Loucy (cell line): ENCODE data around the gene CDK6.

ENCODE experiments used
- H2AFZ ChIP-seq: fragments of 200-600 bp; sonication (generic); 2 replicates; pipeline ENCODE4 v1.6.0; 2016; ENCODE audit warnings: antibody characterized with exemption, mild to moderate bottlenecking, low read length, moderate library complexity
- H3F3A ChIP-seq: fragments of 200-600 bp; 2 replicates; pipeline ENCODE4 v1.6.0; 2016; ENCODE audit warnings: antibody characterized with exemption, low read depth, mild to moderate bottlenecking
- H3K27me3 ChIP-seq: fragments of 200-600 bp; sonication (generic); 2 replicates; pipeline ENCODE4 v1.6.1; 2014; ENCODE audit warnings: low read length, mild to moderate bottlenecking; ENCODE audit not compliant: insufficient read depth, poor library complexity, severe bottlenecking
- H3K36me3 ChIP-seq: fragments of 200-600 bp; sonication (generic); 2 replicates; pipeline ENCODE4 v1.6.1; 2016; ENCODE audit warnings: low read length; ENCODE audit not compliant: insufficient read depth
- H3K4me1 ChIP-seq: fragments of 200-600 bp; sonication (generic); 2 replicates; pipeline ENCODE4 v1.5.1; 2014; ENCODE audit warnings: low read length, mild to moderate bottlenecking; ENCODE audit not compliant: insufficient read depth, poor library complexity, severe bottlenecking
- H3K4me2 ChIP-seq: fragments of 200-600 bp; sonication (generic); 2 replicates; pipeline ENCODE4 v1.6.0; 2014; ENCODE audit warnings: antibody characterized with exemption, low read length, low read depth, mild to moderate bottlenecking; ENCODE audit not compliant: poor library complexity, severe bottlenecking
- H3K4me3 ChIP-seq: fragments of 200-600 bp; sonication (generic); 2 replicates; pipeline ENCODE4 v1.5.1; 2014; ENCODE audit warnings: low read length, mild to moderate bottlenecking, mixed read lengths; ENCODE audit not compliant: poor library complexity, severe bottlenecking
- H3K79me2 ChIP-seq: fragments of 200-600 bp; sonication (generic); 2 replicates; pipeline ENCODE4 v1.6.1; 2014; ENCODE audit warnings: low read length; ENCODE audit not compliant: insufficient read depth
- H3K9ac ChIP-seq: fragments of 200-600 bp; sonication (generic); 2 replicates; pipeline ENCODE4 v1.6.0; 2014; ENCODE audit warnings: mild to moderate bottlenecking, low read depth, low read length, moderate library complexity; ENCODE audit not compliant: poor library complexity, severe bottlenecking
- H3K9me2 ChIP-seq: fragments of 200-600 bp; sonication (generic); replicated peaks from 2 replicates; pipeline ENCODE4 v1.6.1; 2016; ENCODE audit warnings: low read depth, low read length, mixed read lengths
- H3K9me3 ChIP-seq: fragments of 200-600 bp; sonication (generic); 2 replicates; pipeline ENCODE4 v1.6.1; 2014; ENCODE audit warnings: mild to moderate bottlenecking, antibody characterized with exemption, low read length, low read depth; ENCODE audit not compliant: insufficient read depth
- H4K20me1 ChIP-seq: fragments of 200-600 bp; sonication (generic); 2 replicates; pipeline ENCODE4 v1.6.0; 2014; ENCODE audit warnings: antibody characterized with exemption, low read length, mild to moderate bottlenecking; ENCODE audit not compliant: insufficient read depth, poor library complexity, severe bottlenecking
- EZH2phosphoT487 ChIP-seq: fragments of 200-600 bp; IDR thresholded peaks from 2 replicates; pipeline ENCODE4 v1.6.1; 2018; ENCODE audit warnings: antibody characterized with exemption, mild to moderate bottlenecking, moderate library complexity, borderline replicate concordance
- TF ChIP-seq, protein P1 (sequence below): fragments of 200-600 bp; sonication (generic); conservative IDR thresholded peaks from 2 replicates; pipeline ENCODE4 v1.5.1; 2014; ENCODE audit warnings: mild to moderate bottlenecking, antibody characterized with exemption, low read length

The CDK6 gene

DNA sequence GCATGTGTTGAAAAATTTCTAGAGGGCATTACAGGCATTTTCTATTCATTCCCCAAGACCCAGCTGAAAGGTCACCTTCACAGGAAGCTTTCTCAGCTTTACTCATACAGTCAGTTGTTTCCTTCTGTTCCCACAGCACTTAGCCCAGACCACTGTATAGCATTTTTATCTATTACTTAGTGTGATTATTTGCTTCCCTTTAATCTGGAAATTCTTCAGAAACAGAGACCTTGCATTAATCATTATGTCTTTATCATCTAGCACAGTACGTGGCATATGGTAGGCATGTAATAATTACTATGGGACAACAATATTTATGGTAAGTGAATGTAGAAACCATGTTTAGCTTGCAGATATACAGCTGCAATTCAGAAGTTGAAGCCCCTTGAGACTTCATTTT is 38.2 kb upstream of the CDK6 start:
- H3K9me3 ChIP-seq: no peaks in the 10 kb centered on the region
- no peak overlapping the region for H3K9ac ChIP-seq
- no peak overlapping the region for H3K4me3 ChIP-seq
- peaks cover 16% of the 10 kb centered on the region; the same call in 1 of the 2 replicates for H3K79me2 ChIP-seq
- no peak for TF ChIP-seq EZH2phosphoT487
- TF ChIP-seq, protein P1, sequence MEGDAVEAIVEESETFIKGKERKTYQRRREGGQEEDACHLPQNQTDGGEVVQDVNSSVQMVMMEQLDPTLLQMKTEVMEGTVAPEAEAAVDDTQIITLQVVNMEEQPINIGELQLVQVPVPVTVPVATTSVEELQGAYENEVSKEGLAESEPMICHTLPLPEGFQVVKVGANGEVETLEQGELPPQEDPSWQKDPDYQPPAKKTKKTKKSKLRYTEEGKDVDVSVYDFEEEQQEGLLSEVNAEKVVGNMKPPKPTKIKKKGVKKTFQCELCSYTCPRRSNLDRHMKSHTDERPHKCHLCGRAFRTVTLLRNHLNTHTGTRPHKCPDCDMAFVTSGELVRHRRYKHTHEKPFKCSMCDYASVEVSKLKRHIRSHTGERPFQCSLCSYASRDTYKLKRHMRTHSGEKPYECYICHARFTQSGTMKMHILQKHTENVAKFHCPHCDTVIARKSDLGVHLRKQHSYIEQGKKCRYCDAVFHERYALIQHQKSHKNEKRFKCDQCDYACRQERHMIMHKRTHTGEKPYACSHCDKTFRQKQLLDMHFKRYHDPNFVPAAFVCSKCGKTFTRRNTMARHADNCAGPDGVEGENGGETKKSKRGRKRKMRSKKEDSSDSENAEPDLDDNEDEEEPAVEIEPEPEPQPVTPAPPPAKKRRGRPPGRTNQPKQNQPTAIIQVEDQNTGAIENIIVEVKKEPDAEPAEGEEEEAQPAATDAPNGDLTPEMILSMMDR: no peak
- no peaks in the 10 kb centered on the region for H3K9me2 ChIP-seq
- no peaks in the 10 kb centered on the region for H4K20me1 ChIP-seq
- peak overlapping the region; percentile 1 for H3K4me2 ChIP-seq
- H3K4me1 ChIP-seq: peaks cover 40% of the 10 kb centered on the region
- no peak overlapping the region for H2AFZ ChIP-seq
- no peaks in the 10 kb centered on the region for H3K27me3 ChIP-seq
- no peaks in the 10 kb centered on the region; the same call in 1 of the 2 replicates for H3F3A ChIP-seq
- H3K36me3 ChIP-seq: peaks cover under 1% of the 10 kb centered on the region; the same call in 1 of the 2 replicates

DNA sequence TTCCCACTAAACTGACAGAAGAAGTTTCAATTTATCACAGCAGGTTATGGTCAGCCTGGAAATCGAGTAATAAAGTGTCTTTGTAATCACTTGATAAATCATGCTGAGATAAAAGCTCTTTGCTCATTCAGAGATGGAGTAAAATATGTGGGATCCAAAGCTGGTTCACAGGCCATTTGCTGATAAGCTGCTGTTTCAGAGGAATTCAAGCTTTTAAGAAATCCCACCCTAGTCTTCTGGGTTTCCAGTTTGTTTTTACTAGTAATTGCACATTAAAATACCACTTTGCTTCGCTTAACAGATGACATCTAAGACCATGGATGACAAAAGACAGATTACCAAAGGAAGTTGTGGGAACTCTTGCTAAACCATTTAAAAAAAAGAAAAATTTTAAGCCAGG is 37.4 kb upstream of the CDK6 start:
- H3K79me2 ChIP-seq: peaks cover 14% of the 10 kb centered on the region; the same call in 1 of the 2 replicates
- no peaks in the 10 kb centered on the region for H3K27me3 ChIP-seq
- H3F3A ChIP-seq: no peaks in the 10 kb centered on the region; the same call in 1 of the 2 replicates
- no peak overlapping the region for H3K4me2 ChIP-seq
- no peaks in the 10 kb centered on the region for H3K9me3 ChIP-seq
- H3K36me3 ChIP-seq: peaks cover 7% of the 10 kb centered on the region; the same call in 1 of the 2 replicates
- no peak for TF ChIP-seq EZH2phosphoT487
- TF ChIP-seq, protein P1: no peak
- H3K4me3 ChIP-seq: no peak overlapping the region
- peaks cover 40% of the 10 kb centered on the region for H3K4me1 ChIP-seq
- H3K9me2 ChIP-seq: no peaks in the 10 kb centered on the region
- no peaks in the 10 kb centered on the region for H4K20me1 ChIP-seq
- H2AFZ ChIP-seq: no peak overlapping the region
- H3K9ac ChIP-seq: no peak overlapping the region

DNA sequence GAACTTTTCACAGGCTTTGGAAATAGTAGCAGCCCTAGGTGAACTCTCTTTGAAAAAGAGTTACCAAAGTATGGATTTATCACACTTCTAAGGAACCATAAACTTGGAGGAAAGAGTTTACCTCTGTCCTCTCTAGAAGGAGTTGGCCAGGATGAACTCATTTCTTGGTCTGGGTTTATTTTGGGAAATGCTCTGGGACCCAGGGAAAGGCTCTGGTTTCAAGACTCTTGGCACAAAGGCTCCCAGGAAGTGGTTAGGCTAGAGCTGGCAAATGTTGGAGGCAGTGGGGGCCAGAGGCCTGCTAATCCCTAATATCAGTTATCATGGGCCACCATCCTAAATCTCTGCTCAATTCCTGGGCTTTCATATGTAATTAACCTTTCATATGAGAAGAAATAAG is 36.3 kb upstream of the CDK6 start:
- no peak overlapping the region for H3K4me3 ChIP-seq
- H3K9ac ChIP-seq: no peak overlapping the region
- no peak overlapping the region for H2AFZ ChIP-seq
- H3K36me3 ChIP-seq: peaks cover 13% of the 10 kb centered on the region; the same call in 1 of the 2 replicates
- H3F3A ChIP-seq: no peaks in the 10 kb centered on the region; the same call in 1 of the 2 replicates
- peaks cover 39% of the 10 kb centered on the region for H3K4me1 ChIP-seq
- TF ChIP-seq, protein P1: no peak
- TF ChIP-seq EZH2phosphoT487: no peak
- no peaks in the 10 kb centered on the region for H4K20me1 ChIP-seq
- no peak overlapping the region for H3K4me2 ChIP-seq
- H3K79me2 ChIP-seq: peaks cover 14% of the 10 kb centered on the region; the same call in 1 of the 2 replicates
- no peaks in the 10 kb centered on the region for H3K27me3 ChIP-seq
- no peaks in the 10 kb centered on the region for H3K9me3 ChIP-seq
- H3K9me2 ChIP-seq: no peaks in the 10 kb centered on the region
